ENCODE data around the gene IMMT.

DNA sequence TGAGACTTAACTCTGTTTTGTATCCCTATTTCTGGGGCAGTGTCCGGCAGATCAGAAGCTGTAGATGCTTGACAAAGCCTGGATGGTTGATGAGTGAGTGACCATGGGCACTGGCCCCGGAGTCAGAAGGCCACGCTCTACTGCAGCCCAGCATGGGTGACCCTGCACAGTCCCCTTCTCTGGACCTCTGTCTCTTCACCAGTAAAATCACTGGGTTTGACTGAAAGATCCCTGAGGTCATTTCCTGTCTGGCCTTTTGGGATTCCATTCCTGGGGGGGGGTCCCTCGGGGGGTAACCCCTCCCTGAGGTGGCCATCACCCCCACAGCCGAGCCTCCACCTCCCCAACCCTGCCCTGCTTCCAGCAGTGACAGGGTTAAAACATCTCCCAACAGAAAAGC is 35.7 kb upstream of the IMMT start:
- TF ChIP-seq PBX2 (CRISPR knock-in tag; IDR thresholded peaks at IDR 0.05; ENCODE audit: low read depth) (no peak), PBX2 (tag; conservative IDR thresholded peaks at IDR 0.05; ENCODE audit: low read depth) (no peak), ZNF347 (CRISPR knock-in tag; IDR thresholded peaks at IDR 0.05; ENCODE audit: low read depth) (no peak), EP300 (IDR thresholded peaks at IDR 0.05; ENCODE audit: low read length) (no peak), CTCF (IDR thresholded peaks at IDR 0.05 in 2 of 3, conservative IDR thresholded peaks at IDR 0.05 in 1 of 3; ENCODE audit: insufficient read depth in 2 of 3, low read depth in 1 of 3, low read length in 3 of 3) (no peak), BMI1 (IDR thresholded peaks at IDR 0.05; ENCODE audit: low read length) (no peak), NR2C1 (IDR thresholded peaks at IDR 0.05) (no peak), NR2C1 (tag; IDR thresholded peaks at IDR 0.05) (no peak), FOXP1 (CRISPR knock-in tag; IDR thresholded peaks at IDR 0.05) (no peak), POLR2A (conservative IDR thresholded peaks at IDR 0.05) (no peak), HLTF (IDR thresholded peaks at IDR 0.05) (no peak), SMAD3 (CRISPR knock-in tag; conservative IDR thresholded peaks at IDR 0.05) (no peak), PREB (CRISPR knock-in tag; IDR thresholded peaks at IDR 0.05) (no peak), EZH2 (IDR thresholded peaks at IDR 0.05; ENCODE audit: borderline replicate concordance, low read depth, low read length) (no peak), NR2C2 (CRISPR knock-in tag; IDR thresholded peaks at IDR 0.05) (no peak), NR2C2 (tag; IDR thresholded peaks at IDR 0.05) (no peak)

Data from K562 (cell line).